Subcutaneous abdominal adipose tissue (tissue), 5 donors: ENCODE results near the gene OBSCN.
"Not testable (repeated sequence)": the region's sequence is repeated elsewhere in the genome, so short reads cannot be mapped to it uniquely, and the experiment has no call there.

ENCODE experiments used
- H3K27ac ChIP-seq: one replicate; pipeline ENCODE4 v1.7.0; 2013; ENCODE audit warnings: low read depth, mild to moderate bottlenecking, inconsistent platforms, low read length, moderate library complexity
- H3K27me3 ChIP-seq, 5 donors: one replicate each; pipeline ENCODE4 v1.7.0; 2013; ENCODE audit warnings: low read length in 5 of 5, inconsistent platforms in 1 of 5; ENCODE audit not compliant: control insufficient read depth in 5 of 5, insufficient read depth in 4 of 5
- H3K36me3 ChIP-seq, 5 donors: one replicate each; pipeline ENCODE4 v1.7.0; 2013; ENCODE audit warnings: low read length in 5 of 5; ENCODE audit not compliant: control insufficient read depth in 5 of 5, insufficient read depth in 5 of 5
- H3K4me1 ChIP-seq, 5 donors: one replicate each; pipeline ENCODE4 v1.7.0; 2013; ENCODE audit warnings: low read length in 5 of 5, mild to moderate bottlenecking in 3 of 5, moderate library complexity in 1 of 5; ENCODE audit not compliant: control insufficient read depth in 5 of 5, insufficient read depth in 5 of 5
- H3K4me3 ChIP-seq, 5 donors: one replicate each; pipeline ENCODE4 v1.7.0; 2013; ENCODE audit warnings: low read length in 5 of 5, low read depth in 1 of 5
- H3K9ac ChIP-seq, 5 donors: one replicate each; pipeline ENCODE4 v1.7.0; 2013; ENCODE audit warnings: low read length in 5 of 5, mild to moderate bottlenecking in 4 of 5, moderate library complexity in 3 of 5
- H3K9me3 ChIP-seq, 5 donors: one replicate each; pipeline ENCODE4 v1.7.0; 2013; ENCODE audit warnings: low read length in 5 of 5; ENCODE audit not compliant: control insufficient read depth in 5 of 5
- donor health status: healthy.
- donor health status: healthy.
- donor health status: healthy.
- donor health status: healthy.
- donor health status: healthy.

OBSCN gene

GRCh38 chr1:228245111-228245510, 37.3 kb downstream of the OBSCN start:
- peaks cover 0 to 5% (median 2%) of the 10 kb centered on the region in 5 donors for H3K36me3 ChIP-seq
- peak overlapping the region in 1 of 5 donors; percentile 39 for H3K4me3 ChIP-seq
- no peak overlapping the region for H3K9ac ChIP-seq
- peaks cover 18 to 58% (median 47%) of the 10 kb centered on the region in 5 donors for H3K9me3 ChIP-seq
- no peaks in the 10 kb centered on the region for H3K27me3 ChIP-seq
- no peaks in the 10 kb centered on the region for H3K4me1 ChIP-seq
- H3K27ac ChIP-seq, result no peak overlapping the region

GRCh38 chr1:228246216-228246900, 38.5 kb downstream of the OBSCN start:
- H3K4me1 ChIP-seq, result no peaks in the 10 kb centered on the region
- no peaks in the 10 kb centered on the region for H3K27me3 ChIP-seq
- H3K27ac ChIP-seq, result no peak overlapping the region
- H3K4me3 ChIP-seq, result peak overlapping the region in 1 of 5 donors; percentile 14
- peaks cover 0 to 8% (median 2%) of the 10 kb centered on the region in 5 donors for H3K36me3 ChIP-seq
- peaks cover 18 to 52% (median 41%) of the 10 kb centered on the region in 5 donors for H3K9me3 ChIP-seq
- no peak overlapping the region for H3K9ac ChIP-seq

GRCh38 chr1:228249513-228250305, 41.9 kb downstream of the OBSCN start:
- H3K4me3 ChIP-seq, result no peak overlapping the region
- peaks cover 4 to 19% (median 19%) of the 10 kb centered on the region in 5 donors for H3K9me3 ChIP-seq
- no peak overlapping the region for H3K9ac ChIP-seq
- H3K4me1 ChIP-seq, result no peaks in the 10 kb centered on the region
- H3K27ac ChIP-seq, result no peak overlapping the region
- H3K36me3 ChIP-seq, result peaks cover 0 to 8% (median 2%) of the 10 kb centered on the region in 5 donors
- no peaks in the 10 kb centered on the region for H3K27me3 ChIP-seq

GRCh38 chr1:228252476-228252875, 44.6 kb downstream of the OBSCN start:
- not testable (repeated sequence) for H3K36me3 ChIP-seq

GRCh38 chr1:228256626-228257375, 49.0 kb downstream of the OBSCN start:
- Histone ChIP-seq H3K36me3 (peaks cover 0 to 2% (median 0%) of the 10 kb centered on the region in 5 donors), H3K27me3 (no peaks in the 10 kb centered on the region), H3K4me1 (no peaks in the 10 kb centered on the region), H3K27ac (no peak overlapping the region), H3K9ac (no peak overlapping the region), H3K4me3 (no peak overlapping the region), H3K9me3 (peaks cover 2 to 16% (median 6%) of the 10 kb centered on the region in 5 donors)

More at GRCh38 chr1:228252476-228252875, 44.6 kb downstream of the OBSCN start:
- H3K4me1 ChIP-seq, H3K9me3 ChIP-seq, H3K27ac ChIP-seq, H3K9ac ChIP-seq, H3K27me3 ChIP-seq, H3K4me3 ChIP-seq: not testable (repeated sequence)

- Histone ChIP-seq H3K27ac (no peak overlapping the region), H3K4me1 (no peaks in the 10 kb centered on the region), H3K4me3 (no peak overlapping the region), H3K36me3 (peaks cover 0 to 2% (median 0%) of the 10 kb centered on the region in 5 donors), H3K9me3 (peaks cover 3 to 16% (median 10%) of the 10 kb centered on the region in 5 donors), H3K9ac (no peak overlapping the region), H3K27me3 (no peaks in the 10 kb centered on the region)
Measured at GRCh38 chr1:228258486-228258885, 50.6 kb downstream of the OBSCN start.

GRCh38 chr1:228259368-228259894, 51.6 kb downstream of the OBSCN start:
- Histone ChIP-seq H3K9me3 (peaks cover 3 to 16% (median 10%) of the 10 kb centered on the region in 5 donors), H3K27ac (no peak overlapping the region), H3K36me3 (peaks cover 0 to 2% (median 0%) of the 10 kb centered on the region in 5 donors)

GRCh38 chr1:228259951-228260350, 52.1 kb downstream of the OBSCN start:
- H3K9me3 ChIP-seq, result peaks cover 3 to 16% (median 10%) of the 10 kb centered on the region in 5 donors
- H3K4me3 ChIP-seq, result no peak overlapping the region
- no peaks in the 10 kb centered on the region for H3K27me3 ChIP-seq
- no peak overlapping the region for H3K9ac ChIP-seq
- H3K27ac ChIP-seq, result no peak overlapping the region
- H3K36me3 ChIP-seq, result peaks cover 0 to 2% (median 0%) of the 10 kb centered on the region in 5 donors
- H3K4me1 ChIP-seq, result no peaks in the 10 kb centered on the region

More at GRCh38 chr1:228259368-228259894, 51.6 kb downstream of the OBSCN start:
- H3K4me3 ChIP-seq, result no peak overlapping the region
- H3K9ac ChIP-seq, result no peak overlapping the region
- no peaks in the 10 kb centered on the region for H3K4me1 ChIP-seq
- no peaks in the 10 kb centered on the region for H3K27me3 ChIP-seq

GRCh38 chr1:228261706-228262105, 53.9 kb downstream of the OBSCN start:
- H3K36me3 ChIP-seq, result peaks cover 0 to 2% (median 0%) of the 10 kb centered on the region in 5 donors
- no peaks in the 10 kb centered on the region for H3K27me3 ChIP-seq
- H3K9me3 ChIP-seq, result peaks cover 3 to 16% (median 10%) of the 10 kb centered on the region in 5 donors
- H3K27ac ChIP-seq, result no peak overlapping the region
- H3K4me3 ChIP-seq, result no peak overlapping the region
- no peaks in the 10 kb centered on the region for H3K4me1 ChIP-seq
- H3K9ac ChIP-seq, result no peak overlapping the region
